ENCODE results near the gene LRRC7. TPM values are rescaled to one million over a fixed set of nuclear protein-coding genes. Genes with fewer than 3 reads are reported as not detected.

The LRRC7 gene
- total RNA-seq, 3 donors from 2014 or later (not counting 1 experiment from before 2014, with no cell fraction given), result not detected

DNA sequence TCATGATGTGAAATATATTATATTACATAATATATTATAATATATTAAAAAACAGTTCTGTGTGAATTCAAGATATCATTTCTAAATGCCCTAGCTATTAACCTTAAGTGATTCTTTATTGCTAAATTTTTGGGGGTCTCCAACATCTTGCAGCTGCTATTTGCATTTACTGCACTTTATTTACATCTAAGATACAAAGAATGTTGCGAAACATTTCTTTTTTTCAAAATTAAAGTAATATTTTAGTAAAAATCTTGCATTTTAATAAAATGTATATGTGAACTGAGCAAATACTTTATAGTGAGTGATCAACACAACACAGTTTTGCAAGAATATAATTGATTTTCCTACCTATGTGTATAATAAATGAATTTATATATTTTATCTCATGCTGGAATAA is 456.6 kb downstream of the LRRC7 start:
- no peak overlapping the region for H3K4me3 Mint-ChIP-seq
- H3K36me3 Mint-ChIP-seq, result no peaks in the 10 kb centered on the region
- H3K27me3 Mint-ChIP-seq (ENCODE audit: low read depth in 2 of 2), result no peaks in the 10 kb centered on the region
- H3K4me1 Mint-ChIP-seq, result no peaks in the 10 kb centered on the region
- Histone ChIP-seq H3K4me1 (ENCODE audit: control insufficient read depth, insufficient read depth, low read length) (no peaks in the 10 kb centered on the region), H3K4me3 (ENCODE audit: low read length) (no peak overlapping the region), H3K9me3 (ENCODE audit: control insufficient read depth, insufficient read depth, low read length) (no peaks in the 10 kb centered on the region), H3K27me3 (ENCODE audit: control insufficient read depth, insufficient read depth, low read length) (no peaks in the 10 kb centered on the region), H3K36me3 (ENCODE audit: control insufficient read depth, insufficient read depth, low read length) (no peaks in the 10 kb centered on the region), H3K27ac (ENCODE audit: low read length) (no peak overlapping the region)
- H3K27ac Mint-ChIP-seq, result no peak overlapping the region
- TF ChIP-seq CTCF (IDR thresholded peaks at IDR 0.05), result no peak
- DNase-seq, result no peak
- no peak for ATAC-seq
- intact Hi-C loops (cut with micrococcal nuclease), result no loop called here
- WGBS (ENCODE audit: insufficient coverage), result no CpG with 5 or more reads among the region's 1 CpG
- peaks cover 4 to 6% of the 10 kb centered on the region in 2 donors for H3K9me3 Mint-ChIP-seq

- H3K9me3 ChIP-seq (ENCODE audit: control insufficient read depth, insufficient read depth, low read length), result no peaks in the 10 kb centered on the region
These were observed 457.3 kb downstream of the LRRC7 start for GRCh38 chr1:70025052-70025451.

DNA sequence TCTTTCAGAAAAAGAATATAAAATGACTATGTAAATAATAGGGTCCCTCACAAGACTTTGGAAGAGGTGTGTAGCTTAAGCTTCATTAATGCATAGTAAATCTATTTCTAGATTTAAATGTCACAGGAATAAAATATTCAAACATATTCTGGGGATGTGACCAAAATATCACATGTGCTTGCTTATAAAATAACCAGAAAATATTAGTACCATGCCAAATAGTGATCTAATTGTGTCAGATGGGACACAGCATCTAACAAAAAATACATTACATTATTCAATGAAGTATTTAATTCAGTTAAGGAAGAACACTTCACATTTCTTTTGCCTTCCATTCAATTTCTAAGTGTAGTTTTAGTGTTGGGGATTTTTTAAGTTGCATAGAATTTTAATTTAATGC is 458.1 kb downstream of the LRRC7 start:
- H3K27me3 ChIP-seq (ENCODE audit: control insufficient read depth, insufficient read depth, low read length), result no peaks in the 10 kb centered on the region
- no peaks in the 10 kb centered on the region for H3K27me3 Mint-ChIP-seq (ENCODE audit: low read depth in 2 of 2)
- no peak for DNase-seq
- H3K9me3 ChIP-seq (ENCODE audit: control insufficient read depth, insufficient read depth, low read length), result no peaks in the 10 kb centered on the region
- no peaks in the 10 kb centered on the region for H3K4me1 Mint-ChIP-seq
- peaks cover 4 to 6% of the 10 kb centered on the region in 2 donors for H3K9me3 Mint-ChIP-seq
- no peak for TF ChIP-seq CTCF (IDR thresholded peaks at IDR 0.05)
- H3K4me3 ChIP-seq (ENCODE audit: low read length), result no peak overlapping the region
- H3K4me3 Mint-ChIP-seq, result no peak overlapping the region
- intact Hi-C loops (cut with micrococcal nuclease), result no loop called here
- H3K27ac ChIP-seq (ENCODE audit: low read length), result no peak overlapping the region
- H3K36me3 ChIP-seq (ENCODE audit: control insufficient read depth, insufficient read depth, low read length), result no peaks in the 10 kb centered on the region
- H3K4me1 ChIP-seq (ENCODE audit: control insufficient read depth, insufficient read depth, low read length), result no peaks in the 10 kb centered on the region
- no peaks in the 10 kb centered on the region for H3K36me3 Mint-ChIP-seq
- H3K27ac Mint-ChIP-seq, result no peak overlapping the region
- ATAC-seq, result no peak

More at GRCh38 chr1:70025052-70025451, 457.3 kb downstream of the LRRC7 start:
- Histone ChIP-seq H3K4me3 (ENCODE audit: low read length) (no peak overlapping the region), H3K36me3 (ENCODE audit: control insufficient read depth, insufficient read depth, low read length) (no peaks in the 10 kb centered on the region), H3K27me3 (ENCODE audit: control insufficient read depth, insufficient read depth, low read length) (no peaks in the 10 kb centered on the region), H3K27ac (ENCODE audit: low read length) (no peak overlapping the region), H3K4me1 (ENCODE audit: control insufficient read depth, insufficient read depth, low read length) (no peaks in the 10 kb centered on the region)
- Mint-ChIP-seq H3K27ac (no peak overlapping the region), H3K27me3 (ENCODE audit: low read depth in 2 of 2) (no peaks in the 10 kb centered on the region), H3K36me3 (no peaks in the 10 kb centered on the region), H3K9me3 (peaks cover 4 to 6% of the 10 kb centered on the region in 2 donors), H3K4me1 (no peaks in the 10 kb centered on the region), H3K4me3 (no peak overlapping the region)
- TF ChIP-seq CTCF (IDR thresholded peaks at IDR 0.05), result no peak
- DNase-seq (no peak), ATAC-seq (no peak)
- intact Hi-C loops (cut with micrococcal nuclease), result no loop called here

DNA sequence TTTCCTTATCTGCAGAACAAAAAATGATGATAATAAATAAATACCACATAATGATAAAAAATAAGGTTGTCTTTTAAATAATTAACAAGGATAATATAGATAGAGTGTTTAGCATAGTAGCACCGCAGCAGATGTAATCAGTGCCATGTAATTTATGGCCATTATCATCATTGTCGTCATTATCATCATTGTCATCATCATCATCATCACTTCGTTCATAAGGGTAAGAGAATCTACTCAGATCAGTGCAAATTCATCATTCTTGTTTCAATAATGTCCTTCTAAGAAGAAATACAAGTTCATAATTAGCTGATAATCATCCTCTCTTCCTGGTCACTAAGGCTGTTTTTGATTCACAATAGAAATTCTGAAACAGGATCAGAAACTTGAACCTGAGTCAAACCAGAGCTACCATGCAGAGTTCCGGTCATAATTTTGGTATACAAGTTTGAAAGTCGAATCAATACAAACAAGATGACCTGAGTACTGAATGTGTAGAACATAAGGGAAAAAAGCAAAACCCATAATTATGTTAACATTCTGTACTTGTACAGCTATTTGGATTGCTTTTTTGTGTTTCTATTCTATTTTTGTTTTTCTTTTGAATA is 465.6 kb downstream of the LRRC7 start:
- no peak overlapping the region for H3K27ac ChIP-seq (ENCODE audit: low read length)
- WGBS (ENCODE audit: insufficient coverage), result 90% methylated on average over 5 of the region's 5 CpGs
- TF ChIP-seq CTCF (IDR thresholded peaks at IDR 0.05), result no peak
- no peaks in the 10 kb centered on the region for H3K9me3 ChIP-seq (ENCODE audit: control insufficient read depth, insufficient read depth, low read length)
- intact Hi-C loops (cut with micrococcal nuclease), result no loop called here
- no peak overlapping the region for H3K4me3 Mint-ChIP-seq
- peaks cover 3 to 4% of the 10 kb centered on the region in 2 donors for H3K9me3 Mint-ChIP-seq
- H3K36me3 ChIP-seq (ENCODE audit: control insufficient read depth, insufficient read depth, low read length), result no peaks in the 10 kb centered on the region
- H3K4me1 Mint-ChIP-seq, result no peaks in the 10 kb centered on the region
- no peak overlapping the region for H3K4me3 ChIP-seq (ENCODE audit: low read length)
- no peaks in the 10 kb centered on the region for H3K4me1 ChIP-seq (ENCODE audit: control insufficient read depth, insufficient read depth, low read length)
- DNase-seq, result no peak
- H3K27me3 ChIP-seq (ENCODE audit: control insufficient read depth, insufficient read depth, low read length), result no peaks in the 10 kb centered on the region
- H3K27me3 Mint-ChIP-seq (ENCODE audit: low read depth in 2 of 2), result no peaks in the 10 kb centered on the region
- no peak for ATAC-seq
- H3K36me3 Mint-ChIP-seq, result no peaks in the 10 kb centered on the region
- H3K27ac Mint-ChIP-seq, result no peak overlapping the region

Data from natural killer cell (primary cell).